HG02571 (cell line): ENCODE measurements around the gene MYO15B.

Source experiments
- ATAC-seq: cut with Tn5 transposase; IDR thresholded peaks from one replicate; pipeline ENCODE4 v1.9.1; 2021; ENCODE audit warnings: mild to moderate bottlenecking, moderate library complexity; ENCODE audit not compliant: unreplicated experiment

Gene MYO15B

GRCh38 chr17:75601057-75601987 is 13.7 kb downstream of the MYO15B start:
- no peak for ATAC-seq

GRCh38 chr17:75602644-75603043 is 15.0 kb downstream of the MYO15B start:
- no peak for ATAC-seq

- ATAC-seq: no peak
These were observed 15.5 kb downstream of the MYO15B start for GRCh38 chr17:75603123-75603522.

GRCh38 chr17:75604034-75604695 is 16.6 kb downstream of the MYO15B start:
- no peak for ATAC-seq

- no peak for ATAC-seq
These were observed 18.2 kb downstream of the MYO15B start for GRCh38 chr17:75605790-75606189.

GRCh38 chr17:75607086-75607485 is 19.5 kb downstream of the MYO15B start:
- ATAC-seq: no peak

- no peak for ATAC-seq
These were observed 22.7 kb downstream of the MYO15B start for GRCh38 chr17:75610103-75610984.

- no peak for ATAC-seq
These were observed 24.3 kb downstream of the MYO15B start for GRCh38 chr17:75611851-75612429.

GRCh38 chr17:75612906-75613626 is 25.5 kb downstream of the MYO15B start:
- ATAC-seq: no peak

- no peak for ATAC-seq
These were observed 26.4 kb downstream of the MYO15B start for GRCh38 chr17:75614006-75614405.

- no peak for ATAC-seq
These were observed 27.1 kb downstream of the MYO15B start for GRCh38 chr17:75614556-75615270.

- no peak for ATAC-seq
These were observed 27.7 kb downstream of the MYO15B start for GRCh38 chr17:75615301-75615700.

GRCh38 chr17:75616521-75617122 is 29.0 kb downstream of the MYO15B start:
- no peak for ATAC-seq

- no peak for ATAC-seq
These were observed 29.6 kb downstream of the MYO15B start for GRCh38 chr17:75617218-75617617.

GRCh38 chr17:75617675-75618074 is 30.1 kb downstream of the MYO15B start:
- ATAC-seq: no peak

- no peak for ATAC-seq
These were observed 32.2 kb downstream of the MYO15B start for GRCh38 chr17:75619506-75620431.

GRCh38 chr17:75621489-75621888 is 33.9 kb downstream of the MYO15B start:
- ATAC-seq: no peak

- ATAC-seq: no peak
These were observed 34.5 kb downstream of the MYO15B start for GRCh38 chr17:75622076-75622475.
